HG02571 (cell line): ENCODE results near the gene DNM2.
A peak's percentile ranks its signal among the peaks of the same experiment; 100 is the strongest.

Source experiments
- ATAC-seq: cut with Tn5 transposase; IDR thresholded peaks from one replicate; pipeline ENCODE4 v1.9.1; 2021; ENCODE audit warnings: mild to moderate bottlenecking, moderate library complexity; ENCODE audit not compliant: unreplicated experiment

The DNM2 gene

GRCh38 chr19:10690341-10690781 lies 27.5 kb upstream of the DNM2 start:
- ATAC-seq = no peak

GRCh38 chr19:10691178-10691881 lies 26.5 kb upstream of the DNM2 start:
- ATAC-seq = no peak

- ATAC-seq = no peak
Measured at GRCh38 chr19:10691883-10692282, 26.0 kb upstream of the DNM2 start.

GRCh38 chr19:10692673-10693264 lies 25.1 kb upstream of the DNM2 start:
- no peak for ATAC-seq

GRCh38 chr19:10694706-10695307 lies 23.1 kb upstream of the DNM2 start:
- ATAC-seq = no peak

- no peak for ATAC-seq
Measured at GRCh38 chr19:10695401-10696398, 22.2 kb upstream of the DNM2 start.

- ATAC-seq = no peak
Measured at GRCh38 chr19:10699650-10700335, 18.1 kb upstream of the DNM2 start.

- ATAC-seq = peak; percentile 22
Measured at GRCh38 chr19:10701955-10702525, 15.8 kb upstream of the DNM2 start.

GRCh38 chr19:10706990-10707389 lies 10.9 kb upstream of the DNM2 start:
- no peak for ATAC-seq

GRCh38 chr19:10707440-10707839 lies 10.4 kb upstream of the DNM2 start:
- ATAC-seq = no peak

GRCh38 chr19:10708291-10708690 lies 9.6 kb upstream of the DNM2 start:
- no peak for ATAC-seq

GRCh38 chr19:10712045-10712444 lies 5.8 kb upstream of the DNM2 start:
- ATAC-seq = no peak

- no peak for ATAC-seq
Measured at GRCh38 chr19:10712754-10713153, 5.1 kb upstream of the DNM2 start.

GRCh38 chr19:10713317-10713716 lies 4.6 kb upstream of the DNM2 start:
- ATAC-seq = no peak

- no peak for ATAC-seq
Measured at GRCh38 chr19:10717054-10717355, 874 bp upstream of the DNM2 start.

GRCh38 chr19:10718205-10719196 lies 622 bp downstream of the DNM2 start:
- ATAC-seq = peak; percentile 11

GRCh38 chr19:10719466-10719961 lies 1.6 kb downstream of the DNM2 start:
- ATAC-seq = no peak

- no peak for ATAC-seq
Measured at GRCh38 chr19:10720607-10721125, 2.8 kb downstream of the DNM2 start.

GRCh38 chr19:10723591-10723990 lies 5.7 kb downstream of the DNM2 start:
- ATAC-seq = no peak
